Activated CD8-positive, alpha-beta memory T cell treated with anti-CD3 and anti-CD28 coated beads, Interleukin-2, amount 50 U/mL, for 1 hour (primary cell): ENCODE results near the gene KCNH8.

Source experiments
- DNase-seq: peaks from one replicate; pipeline ENCODE4 v3.0.0-alpha.2; 2020; ENCODE audit errors: extremely low read depth

KCNH8 gene

DNA sequence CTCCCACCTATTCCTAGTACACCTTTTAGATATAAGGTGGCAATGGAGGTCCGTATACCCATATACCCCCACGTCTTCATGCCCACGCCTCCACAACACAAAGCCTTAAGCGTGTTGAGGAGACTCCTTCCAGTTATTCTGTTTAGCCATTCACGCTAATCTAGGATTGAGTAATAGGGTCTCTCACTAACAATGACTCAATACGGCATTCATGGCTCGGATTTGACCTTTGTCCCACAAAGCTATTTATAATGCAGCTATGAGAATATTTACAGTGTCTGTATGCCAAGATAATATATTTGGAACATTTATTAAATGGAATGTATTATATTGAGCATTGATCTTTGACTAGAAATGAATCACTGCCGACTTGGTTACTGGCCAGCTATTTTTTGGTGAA lies 215.8 kb downstream of the KCNH8 start:
- DNase-seq: no peak

DNA sequence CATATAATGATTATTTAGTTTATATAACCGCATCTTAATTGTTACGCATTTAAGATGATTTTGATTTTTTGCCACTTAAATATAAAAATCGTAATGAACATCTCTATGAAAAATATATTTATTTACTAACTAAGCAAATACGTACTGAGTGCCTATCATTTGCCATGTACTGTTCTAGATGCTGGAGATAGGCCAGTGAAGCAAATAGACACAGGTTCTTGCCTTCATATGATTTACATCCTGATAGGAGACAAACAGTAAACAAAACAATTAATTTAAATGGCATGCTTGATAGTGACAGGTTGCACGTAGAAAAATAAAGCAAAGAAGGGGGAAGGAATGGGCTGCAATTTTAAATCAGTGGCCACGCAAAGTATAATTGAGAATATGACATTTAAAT lies 217.2 kb downstream of the KCNH8 start:
- DNase-seq: no peak

DNA sequence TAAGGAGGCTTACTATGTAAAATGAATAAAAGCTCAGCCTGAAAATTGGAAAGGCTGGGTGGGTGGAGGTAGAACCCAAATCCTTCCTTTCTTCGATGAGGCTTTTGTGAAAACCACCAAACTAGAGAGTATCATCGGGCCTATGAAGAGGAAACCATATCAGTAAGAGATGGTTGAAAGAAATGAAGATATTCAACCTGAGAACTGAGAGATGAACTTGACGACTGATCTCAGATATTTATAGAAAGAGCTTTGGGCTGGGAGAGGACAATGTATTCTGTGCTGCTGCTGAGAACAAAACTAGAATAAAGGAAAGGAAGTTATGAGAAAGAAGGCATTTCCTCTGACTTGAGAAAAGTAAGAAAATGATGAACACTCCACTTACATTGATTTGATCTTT lies 236.6 kb downstream of the KCNH8 start:
- DNase-seq: no peak

DNA sequence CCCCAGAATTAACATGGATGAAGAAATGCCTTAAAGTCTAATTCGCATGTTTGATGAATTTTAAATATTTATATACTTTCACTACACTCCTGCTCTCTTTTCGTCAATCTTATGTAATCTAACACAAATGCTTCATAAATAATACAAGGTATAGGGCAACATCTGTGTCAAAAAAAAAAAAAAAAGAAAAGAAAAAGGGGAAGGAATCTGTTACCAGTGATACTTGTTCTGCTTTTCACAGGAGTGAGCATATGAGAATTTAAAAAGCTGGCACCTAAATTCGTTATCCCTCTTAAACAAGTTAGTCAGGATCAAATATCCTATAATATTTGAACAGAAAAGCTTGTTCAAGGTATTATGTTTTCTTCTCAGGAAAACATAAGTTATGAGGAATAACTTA lies 243.8 kb downstream of the KCNH8 start:
- no peak for DNase-seq

DNA sequence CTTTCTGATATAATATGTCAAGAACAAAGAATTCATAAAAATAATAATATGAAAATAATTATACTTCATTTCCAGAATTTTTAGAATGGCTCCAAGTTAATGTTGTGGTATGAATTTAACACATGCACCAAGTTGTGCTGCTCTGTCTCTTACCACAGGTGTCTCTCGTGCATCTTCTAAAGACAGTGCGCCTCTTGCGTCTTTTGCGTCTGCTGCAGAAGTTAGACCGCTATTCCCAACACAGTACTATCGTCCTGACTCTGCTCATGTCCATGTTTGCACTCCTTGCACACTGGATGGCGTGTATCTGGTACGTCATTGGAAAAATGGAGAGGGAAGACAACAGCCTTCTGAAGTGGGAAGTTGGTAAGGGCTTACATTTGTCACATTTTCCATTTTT lies 246.6 kb downstream of the KCNH8 start:
- DNase-seq: no peak

DNA sequence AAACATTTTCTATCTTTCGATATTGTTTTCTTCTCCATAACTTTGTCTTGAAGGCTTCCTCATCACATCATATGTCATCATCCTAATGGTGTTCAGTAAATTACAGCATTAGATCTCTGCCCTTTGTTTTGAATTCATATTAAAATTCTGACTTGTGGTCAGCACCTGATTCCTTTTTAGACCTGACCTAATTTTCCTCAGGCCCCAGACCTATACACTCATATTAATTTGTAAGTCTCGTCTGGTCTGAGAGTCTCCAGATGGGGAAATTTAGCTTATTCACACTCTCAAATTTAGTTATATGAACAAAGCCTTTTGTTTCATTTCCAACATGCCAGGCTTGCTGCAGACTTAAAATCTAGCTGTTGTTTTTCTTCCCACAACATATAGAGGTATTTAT lies 248.4 kb downstream of the KCNH8 start:
- no peak for DNase-seq

DNA sequence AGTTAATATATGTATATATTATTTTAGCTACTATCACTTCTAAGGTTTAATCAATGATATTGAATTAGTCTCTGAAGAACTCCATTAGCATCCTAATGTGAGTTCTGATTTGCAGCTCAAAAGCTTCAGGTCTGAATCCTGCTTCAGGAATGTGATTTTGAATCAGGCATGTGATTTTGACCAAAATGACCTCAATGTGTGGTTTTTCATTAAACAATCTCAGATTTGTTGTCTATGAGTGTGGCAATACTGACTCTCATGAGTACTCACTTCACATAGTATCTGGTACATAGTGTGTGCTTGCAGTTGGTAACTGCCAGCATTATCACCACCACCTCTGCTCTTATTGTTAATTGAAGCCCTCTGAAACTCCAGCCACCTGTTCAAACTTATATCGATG lies 251.0 kb downstream of the KCNH8 start:
- DNase-seq: no peak

DNA sequence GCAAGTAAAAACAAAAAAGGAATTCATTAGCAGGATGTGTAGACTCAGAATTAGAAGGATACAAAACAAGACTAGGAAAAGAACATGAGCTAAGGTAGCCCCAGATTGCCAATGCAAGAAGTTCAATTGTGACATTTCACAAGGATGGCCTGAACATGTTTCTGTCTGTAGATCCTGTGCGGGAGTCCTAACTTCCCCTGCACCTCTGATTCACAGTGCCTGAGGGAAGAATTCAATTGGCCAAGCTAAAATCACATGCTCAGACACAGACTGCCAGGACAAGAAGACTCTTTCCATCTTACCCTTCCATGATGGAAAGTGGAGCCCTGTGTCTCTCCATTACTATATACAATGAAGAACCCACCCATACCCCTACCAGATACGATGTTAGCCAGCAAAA lies 251.5 kb downstream of the KCNH8 start:
- DNase-seq: no peak

DNA sequence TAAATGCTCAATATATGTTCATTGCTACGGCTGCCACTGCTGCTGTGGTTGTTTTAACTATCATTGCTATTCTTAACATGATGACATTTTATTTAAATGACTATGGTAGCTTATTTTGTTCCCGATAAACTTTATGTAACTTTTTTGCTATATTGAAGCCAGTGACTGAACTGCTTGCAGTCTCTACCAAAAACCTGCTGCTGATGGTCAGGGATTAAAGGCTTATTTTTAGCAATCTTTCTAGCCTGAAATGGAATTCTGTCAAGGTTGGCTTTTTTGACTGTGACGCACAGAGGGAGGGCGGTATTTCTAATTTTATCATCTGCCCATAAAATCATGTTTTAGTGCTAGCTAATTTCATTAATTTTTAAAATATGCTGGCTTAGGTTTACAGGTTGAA lies 271.8 kb downstream of the KCNH8 start:
- DNase-seq: no peak

DNA sequence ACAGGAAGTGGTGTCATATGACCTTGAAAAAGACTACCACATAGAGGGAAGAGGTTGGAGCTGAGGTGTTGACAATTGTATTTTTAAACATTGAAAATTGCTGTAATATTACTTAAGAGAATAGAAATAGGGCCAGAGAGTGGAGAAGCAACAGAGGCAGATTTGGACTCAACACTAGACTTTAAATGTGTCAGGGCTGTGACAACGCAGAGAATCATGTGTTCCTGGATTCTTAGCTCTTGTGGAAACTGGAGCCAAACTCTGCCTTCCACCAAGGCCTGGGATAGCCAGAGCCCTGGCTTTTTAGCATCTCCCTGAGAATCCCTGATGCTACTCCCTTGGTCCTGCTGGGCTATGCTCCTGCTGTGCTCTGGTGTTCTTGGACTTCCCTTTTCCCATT lies 277.5 kb downstream of the KCNH8 start:
- DNase-seq: no peak

DNA sequence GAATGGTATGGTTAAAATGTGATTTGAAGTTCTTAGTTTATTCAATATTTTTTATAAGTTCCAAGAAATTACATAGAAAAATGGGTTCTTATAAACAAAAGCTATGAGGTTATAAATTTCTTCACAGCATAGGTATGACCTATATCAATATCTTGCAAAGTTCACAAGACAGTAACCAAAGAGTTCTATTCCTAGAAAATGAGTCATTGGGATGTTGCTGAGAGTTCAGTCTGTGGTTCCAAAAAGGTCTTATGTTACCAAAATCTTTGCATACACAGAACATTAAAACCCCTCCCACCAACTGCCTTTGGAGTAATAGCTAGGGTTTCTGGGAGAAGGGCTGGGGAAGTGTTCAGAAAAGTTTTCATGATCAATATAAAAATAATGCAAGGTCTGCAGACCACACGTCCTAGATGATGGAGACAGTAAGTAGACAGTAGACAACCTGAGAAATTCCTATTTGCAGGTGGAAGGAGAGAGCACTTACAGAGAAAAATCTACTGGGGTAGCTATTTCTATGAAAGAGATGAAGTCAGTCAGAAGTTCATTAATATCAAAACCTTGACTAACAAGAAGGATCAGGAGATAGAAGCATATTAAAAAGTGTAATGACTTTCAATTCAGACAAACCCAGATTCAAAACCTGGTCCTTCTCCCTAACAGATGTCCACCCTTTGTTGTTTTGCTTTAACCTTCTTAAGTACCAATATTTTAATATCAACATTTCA lies 279.3 kb downstream of the KCNH8 start:
- DNase-seq: no peak

DNA sequence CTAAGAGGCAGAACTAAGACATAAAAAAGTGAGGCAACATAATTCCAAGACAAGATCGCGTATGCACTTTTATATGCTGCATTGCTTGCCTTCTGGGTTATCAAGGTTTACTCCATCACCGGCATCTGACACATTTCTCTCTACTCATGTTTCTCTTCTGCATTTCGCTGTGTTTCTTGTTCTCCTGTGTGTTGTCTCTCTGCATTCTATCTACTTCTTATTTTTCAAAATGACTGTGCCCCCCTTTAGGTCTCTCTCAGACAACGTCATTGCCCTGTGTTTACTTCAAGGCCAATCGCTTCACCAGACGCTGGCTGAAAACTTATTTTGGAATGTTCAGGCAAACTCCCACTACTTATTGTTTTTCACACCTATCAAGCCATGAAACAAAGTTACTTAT lies 280.4 kb downstream of the KCNH8 start:
- no peak for DNase-seq

DNA sequence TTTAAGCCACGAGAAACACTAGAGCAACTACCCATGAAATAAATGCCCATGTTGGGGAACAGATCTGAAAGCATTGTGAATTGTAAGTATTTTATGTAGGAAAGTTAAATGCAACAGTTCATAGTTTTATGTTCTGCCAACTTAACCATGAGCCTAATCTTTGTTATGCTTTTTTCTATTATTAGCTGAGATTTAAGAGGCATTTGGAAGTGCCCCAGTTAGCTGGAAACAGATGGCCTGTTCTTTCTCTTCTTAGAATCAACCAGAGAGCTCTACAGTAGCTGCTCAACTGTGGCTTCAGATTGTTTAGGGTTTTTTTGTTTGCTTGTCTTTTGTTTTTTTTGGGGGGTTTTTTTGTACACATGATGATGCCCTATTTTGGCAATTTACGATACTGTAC lies 284.4 kb downstream of the KCNH8 start:
- DNase-seq: no peak

DNA sequence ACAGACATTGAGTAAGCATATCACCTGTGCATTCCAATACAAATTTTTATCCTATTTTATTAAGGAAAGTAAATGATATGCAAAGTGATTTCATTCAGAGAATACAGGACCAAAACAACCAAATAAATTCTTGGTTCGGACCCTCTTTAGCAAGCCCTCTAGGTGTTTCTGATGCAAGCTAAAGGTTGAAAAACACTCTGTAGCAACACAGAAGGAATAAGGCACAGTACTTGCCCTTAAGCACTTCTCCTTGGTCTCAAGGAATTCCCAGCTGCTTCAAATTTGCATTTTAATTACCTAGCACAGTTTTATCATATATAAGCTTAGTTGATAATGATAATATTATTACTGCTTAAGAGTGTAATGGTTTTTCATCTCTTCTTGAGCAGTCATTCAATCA lies 288.4 kb downstream of the KCNH8 start:
- no peak for DNase-seq

DNA sequence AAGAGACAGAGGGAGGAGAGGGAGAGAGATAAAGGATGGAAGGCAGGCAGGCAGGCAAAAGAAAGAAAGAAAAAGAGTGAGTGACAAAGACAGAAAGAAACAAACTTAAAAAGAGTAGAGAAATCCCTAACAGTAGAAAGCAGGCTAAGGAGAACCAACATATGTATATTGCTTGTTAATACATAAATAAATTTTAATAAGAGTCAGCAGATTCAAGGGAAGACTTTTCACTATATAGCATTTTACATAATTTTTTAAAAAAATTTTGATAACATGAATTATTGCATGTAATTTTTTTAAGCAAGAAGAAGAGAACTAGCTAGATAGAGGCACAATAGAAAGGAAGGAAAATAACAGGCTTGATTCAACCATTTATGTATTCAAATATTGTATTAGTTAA lies 291.6 kb downstream of the KCNH8 start:
- no peak for DNase-seq

DNA sequence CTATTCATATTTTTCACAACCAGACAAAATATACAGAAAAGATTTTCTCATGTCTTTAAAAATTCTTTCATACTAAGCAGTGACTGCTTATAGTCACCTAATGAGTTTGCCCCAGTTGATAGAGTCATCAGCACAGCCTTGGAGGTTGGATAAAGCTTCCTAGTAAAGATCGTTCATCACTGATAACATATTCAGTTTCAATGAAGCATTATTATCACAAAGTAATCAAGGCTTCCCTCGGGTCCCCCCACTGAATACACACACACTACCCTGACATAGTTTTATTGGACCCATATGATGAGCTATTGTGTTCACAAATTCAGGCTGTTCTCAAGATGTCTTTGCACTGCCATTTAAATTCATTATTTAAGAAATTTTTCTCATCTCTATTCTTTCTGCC lies 297.8 kb downstream of the KCNH8 start:
- DNase-seq: no peak

DNA sequence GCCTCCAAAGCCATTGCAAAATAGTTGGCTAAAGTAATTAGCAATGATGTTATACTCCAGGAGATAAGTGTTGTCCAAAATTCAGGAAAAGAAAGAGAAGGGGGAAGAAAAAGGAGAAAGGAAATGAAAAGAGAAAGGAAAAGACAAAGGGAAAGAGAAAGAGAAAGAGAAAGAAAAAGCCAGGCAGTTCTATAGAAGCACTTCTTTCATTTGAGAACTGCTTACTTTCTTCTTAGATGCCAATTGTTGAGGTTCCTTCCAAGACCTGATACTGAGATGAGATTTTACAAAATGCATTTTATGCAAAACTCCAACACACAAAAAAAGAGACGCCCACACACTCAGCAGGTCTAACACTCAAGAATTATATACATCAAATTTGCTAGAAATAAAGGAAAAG lies 298.4 kb downstream of the KCNH8 start:
- DNase-seq: no peak

DNA sequence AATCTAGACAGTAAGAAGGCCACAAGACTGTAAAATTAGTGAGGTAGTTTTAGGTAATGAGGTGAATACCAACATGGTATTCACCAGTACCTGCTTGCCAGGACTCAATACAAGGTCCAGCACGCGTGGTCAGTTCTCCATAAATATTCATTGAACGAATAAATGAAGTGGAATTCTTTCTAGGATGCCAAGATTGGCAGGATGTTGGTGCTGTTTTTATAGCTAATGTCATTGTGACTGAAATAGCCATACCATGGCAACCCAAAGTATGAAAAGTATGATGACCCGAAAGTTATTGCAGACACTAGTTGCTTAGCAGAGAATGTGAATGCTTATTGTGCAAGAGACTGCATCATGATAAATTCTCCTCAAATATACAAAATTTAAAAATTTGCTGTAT lies 307.2 kb downstream of the KCNH8 start:
- DNase-seq: no peak

DNA sequence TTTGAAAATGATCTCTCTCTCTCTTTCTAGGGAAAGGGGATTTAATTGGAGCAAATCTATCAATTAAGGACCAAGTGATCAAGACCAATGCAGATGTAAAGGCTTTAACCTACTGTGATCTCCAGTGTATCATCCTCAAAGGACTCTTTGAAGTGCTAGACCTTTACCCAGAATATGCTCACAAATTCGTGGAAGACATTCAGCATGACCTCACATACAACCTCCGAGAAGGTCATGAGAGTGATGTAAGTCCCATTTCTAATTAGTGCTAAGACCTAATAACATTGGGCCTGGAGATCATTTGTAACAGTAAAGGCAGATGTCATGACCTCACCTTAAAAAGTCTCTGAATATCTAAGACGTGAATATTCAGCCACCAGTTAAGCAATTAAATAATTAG lies 308.4 kb downstream of the KCNH8 start:
- DNase-seq: no peak

DNA sequence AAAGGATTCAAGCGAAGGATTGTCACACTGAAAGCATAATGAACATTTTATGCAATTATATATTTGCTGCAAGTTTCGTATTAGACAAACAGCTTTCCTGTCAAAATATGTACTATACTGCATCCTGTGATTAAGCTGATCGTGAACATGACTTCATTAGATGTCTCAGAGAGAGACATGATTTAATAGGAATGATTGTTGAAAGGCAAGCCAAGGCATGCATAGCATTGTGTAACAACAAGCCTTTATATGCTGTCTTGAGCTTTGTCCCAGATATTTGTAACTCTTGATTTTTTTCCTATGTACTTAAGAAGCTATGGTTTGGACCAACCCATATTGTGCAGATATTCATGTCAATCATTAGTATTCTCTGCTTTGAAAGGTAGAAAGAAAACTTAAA lies 309.1 kb downstream of the KCNH8 start:
- DNase-seq: no peak

DNA sequence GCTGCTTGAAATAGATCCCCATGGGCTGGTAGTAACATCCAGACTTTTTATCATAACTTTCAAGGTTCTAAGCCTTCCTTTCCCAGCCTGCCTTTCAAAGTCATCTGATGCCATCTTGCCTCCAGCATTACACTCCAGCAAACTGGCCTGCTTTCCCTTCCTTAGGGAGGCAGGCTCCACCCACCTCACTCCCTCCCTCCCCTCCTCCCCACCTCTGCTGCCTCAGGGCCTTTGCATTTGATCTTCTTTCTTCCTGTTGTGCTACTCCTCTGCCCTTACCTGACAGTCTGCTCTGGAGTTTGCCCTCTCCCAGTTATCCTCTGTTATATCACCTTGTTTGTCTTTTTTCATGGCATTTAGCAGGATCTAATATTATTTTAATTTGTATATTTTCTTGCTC lies 319.5 kb downstream of the KCNH8 start:
- no peak for DNase-seq

DNA sequence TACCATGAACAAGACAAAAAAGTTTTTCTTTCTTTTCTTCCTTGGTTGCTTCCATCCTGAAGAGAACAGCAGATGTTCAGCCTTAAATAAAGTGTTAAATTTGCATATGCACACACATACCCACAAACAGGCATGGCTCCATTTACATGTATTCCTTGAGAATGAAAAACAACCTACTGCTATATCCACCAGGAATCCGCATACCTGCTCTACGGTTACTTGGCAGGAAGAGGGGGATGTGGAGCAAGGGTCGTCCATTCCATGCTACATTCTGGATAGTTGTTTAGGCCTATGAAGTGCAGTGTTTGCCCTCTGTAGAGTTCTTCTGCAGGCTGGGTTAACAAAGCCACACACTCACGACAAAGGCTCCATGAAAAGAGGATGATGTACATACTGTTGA lies 322.8 kb downstream of the KCNH8 start:
- DNase-seq: no peak

DNA sequence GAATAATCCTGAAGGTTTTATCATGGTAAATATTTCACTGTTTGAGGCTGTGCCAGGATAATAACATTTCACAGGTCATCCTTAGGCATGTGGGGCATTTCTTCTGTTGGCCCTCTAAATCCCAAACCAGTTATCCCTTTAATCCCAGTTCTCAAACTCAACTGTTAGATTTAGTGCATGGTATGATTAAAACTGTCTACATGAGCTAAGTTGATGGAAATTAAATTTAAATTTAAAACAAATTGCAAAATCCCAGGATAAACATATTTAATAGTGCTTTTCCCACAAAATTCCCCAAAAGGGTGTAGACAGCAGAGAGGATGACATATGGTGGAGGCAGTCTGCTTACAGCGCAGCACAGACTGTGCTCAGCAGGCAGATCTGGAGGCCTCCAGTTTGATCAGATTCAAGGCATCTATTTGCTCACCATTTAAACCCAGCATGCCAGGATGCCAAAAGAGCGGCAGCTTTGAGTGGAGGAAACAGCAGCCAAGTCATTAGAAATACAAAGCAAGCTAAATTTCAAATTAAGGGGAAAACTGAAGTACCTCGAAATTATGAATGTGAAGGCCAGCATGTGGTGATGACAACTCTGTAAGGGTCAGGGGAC lies 325.8 kb downstream of the KCNH8 start:
- DNase-seq: no peak

DNA sequence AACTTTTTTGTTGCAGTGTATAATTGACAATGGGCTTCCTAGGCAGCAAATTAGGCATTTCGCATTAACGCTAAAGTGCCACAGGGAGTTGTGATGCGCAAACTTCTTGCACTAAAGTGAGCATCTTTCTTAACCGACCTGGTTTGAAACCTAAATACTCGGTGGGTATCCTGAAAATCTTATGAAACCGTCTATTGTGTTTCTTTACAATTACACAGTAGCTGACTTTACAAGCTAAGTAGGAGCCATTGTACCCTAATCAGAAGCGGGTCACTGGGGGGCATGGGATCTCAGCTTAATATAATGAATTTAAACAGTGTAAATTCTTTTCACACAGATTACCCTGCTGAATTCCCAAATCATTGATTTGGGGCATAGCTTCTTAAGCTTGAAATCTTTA lies 328.0 kb downstream of the KCNH8 start:
- no peak for DNase-seq
